Measurements from ENCODE around the gene NCAM2.

- TF ChIP-seq CTCF (IDR thresholded peaks at IDR 0.05) (no peak), POLR2A (IDR thresholded peaks at IDR 0.05) (no peak)
These were observed 399.3 kb downstream of the NCAM2 start for GRCh38 chr21:21397464-21397863.

Data from ovary (tissue), 3 donors.